ENCODE results near the gene EBPL. TPM values are rescaled to one million over a fixed set of nuclear protein-coding genes. Genes with fewer than 3 reads are reported as not detected.

The EBPL gene
- polyA plus RNA-seq, 1 of the 3 experiments (the other 2 are of a cell fraction) = 113 TPM

- H3K4me1 ChIP-seq (ENCODE audit: control insufficient read depth in 1 of 2, insufficient read depth in 2 of 2, low read depth in 1 of 2, low read length in 1 of 2) = no peaks in the 10 kb centered on the region; a peak in 1 of 4 replicates
- H3K27me3 ChIP-seq (ENCODE audit: insufficient read depth) = no peaks in the 10 kb centered on the region
- ChIA-PET POLR2A (no interaction called here), CTCF (interaction anchor here (0.7 to 1.2 kb wide), 3 partner anchors 14 to 201 kb away, joined by 3 to 4 read pairs (median 3); no protein-coding TSS in a partner anchor)
- H3K27ac ChIP-seq (ENCODE audit: low read depth in 2 of 2, low read length in 1 of 2) = no peak overlapping the region
- H3K9me2 ChIP-seq = no peaks in the 10 kb centered on the region
- WGBS (ENCODE audit: low lambda C conversion rate) = 95% methylated on average over 15 of the region's 17 CpGs
- no peak for DNase-seq
- H2AFZ ChIP-seq (ENCODE audit: low read depth) = no peak overlapping the region
- no peak overlapping the region for H3K4me2 ChIP-seq
- no peak overlapping the region for H3K4me3 ChIP-seq (ENCODE audit: low read depth in 2 of 2, low read length in 1 of 2)
- no peak overlapping the region for H3K9ac ChIP-seq
- no peaks in the 10 kb centered on the region for H4K20me1 ChIP-seq (ENCODE audit: insufficient read depth)
- peaks cover 7% of the 10 kb centered on the region for H3F3A ChIP-seq (replicated peaks; ENCODE audit: insufficient read depth)
- H3K36me3 ChIP-seq (replicated peaks in 1 of 2; ENCODE audit: control insufficient read depth in 1 of 2, insufficient read depth in 2 of 2, low read length in 1 of 2) = no peaks in the 10 kb centered on the region
- no peaks in the 10 kb centered on the region for H3K9me3 ChIP-seq
- no peaks in the 10 kb centered on the region for H3K79me2 ChIP-seq (ENCODE audit: insufficient read depth)
- no peak for TF ChIP-seq SMC3 (IDR thresholded peaks at IDR 0.05; ENCODE audit: low read depth, low read length)
- no peak for TF ChIP-seq ELF1 (IDR thresholded peaks at IDR 0.05)
- TF ChIP-seq RXRA (IDR thresholded peaks at IDR 0.05; ENCODE audit: borderline replicate concordance, low read depth) = no peak
- TF ChIP-seq SIN3A (IDR thresholded peaks at IDR 0.05; ENCODE audit: borderline replicate concordance, low read depth, low read length) = no peak
- TF ChIP-seq RFX5 (IDR thresholded peaks at IDR 0.05; ENCODE audit: low read length) = no peak
- TF ChIP-seq FOSL2 (IDR thresholded peaks at IDR 0.05; ENCODE audit: borderline replicate concordance, low read depth) = no peak
- no peak for TF ChIP-seq CHD2 (IDR thresholded peaks at IDR 0.05; ENCODE audit: low read length, partially characterized antibody)
- TF ChIP-seq EP300 (IDR thresholded peaks at IDR 0.05; ENCODE audit: borderline replicate concordance in 1 of 2, low read depth in 1 of 2, low read length in 1 of 2) = no peak
- no peak for TF ChIP-seq ZBTB33 (IDR thresholded peaks at IDR 0.05; ENCODE audit: borderline replicate concordance, low read depth)
- TF ChIP-seq GATA2 (CRISPR knock-in tag; IDR thresholded peaks at IDR 0.05) = no peak
- TF ChIP-seq RAD21 (IDR thresholded peaks at IDR 0.05; ENCODE audit: low read length) = no peak
- no peak for TF ChIP-seq USF1 (IDR thresholded peaks at IDR 0.05; ENCODE audit: borderline replicate concordance, low read depth)
- no peak for TF ChIP-seq FOXJ3 (CRISPR knock-in tag; IDR thresholded peaks at IDR 0.05)
- no peak for TF ChIP-seq RCOR1 (IDR thresholded peaks at IDR 0.05; ENCODE audit: low read length)
- TF ChIP-seq GABPA (IDR thresholded peaks at IDR 0.05; ENCODE audit: low read depth) = no peak
- TF ChIP-seq IRF3 (IDR thresholded peaks at IDR 0.05; ENCODE audit: low read depth, low read length) = no peak
Measured at GRCh38 chr13:49651570-49652354, 39.5 kb downstream of the EBPL start.

Data from SK-N-SH (cell line).